HG02943 (cell line): ENCODE results near the gene CLEC4G.

Experiments used
- ATAC-seq: cut with Tn5 transposase; IDR thresholded peaks from one replicate; pipeline ENCODE4 v1.9.1; 2021; ENCODE audit warnings: mild to moderate bottlenecking, low read depth, moderate library complexity; ENCODE audit not compliant: unreplicated experiment

CLEC4G gene

DNA sequence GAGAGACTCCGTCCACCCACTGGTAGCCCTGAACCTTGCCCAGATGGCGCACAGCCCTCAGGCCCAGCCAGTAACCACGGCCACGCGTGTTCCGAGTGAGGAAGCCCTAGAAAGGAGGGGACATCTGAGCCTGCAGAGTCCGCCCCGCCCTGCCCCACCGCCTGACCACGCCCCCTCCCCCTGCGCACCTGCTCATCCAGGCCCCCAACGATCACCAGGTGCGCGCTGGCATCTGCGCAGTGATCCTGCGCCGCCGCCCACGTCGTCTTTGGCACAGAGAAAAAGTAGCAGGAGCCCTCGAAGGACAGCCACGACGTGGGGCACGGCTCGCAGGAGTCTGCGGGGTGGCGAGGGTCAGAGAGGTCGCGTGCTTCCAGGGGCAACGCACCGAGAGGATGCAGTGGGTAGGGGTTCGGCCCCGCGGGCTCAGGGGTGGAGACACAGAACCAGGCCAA lies 2.1 kb downstream of the CLEC4G start:
- no peak for ATAC-seq

DNA sequence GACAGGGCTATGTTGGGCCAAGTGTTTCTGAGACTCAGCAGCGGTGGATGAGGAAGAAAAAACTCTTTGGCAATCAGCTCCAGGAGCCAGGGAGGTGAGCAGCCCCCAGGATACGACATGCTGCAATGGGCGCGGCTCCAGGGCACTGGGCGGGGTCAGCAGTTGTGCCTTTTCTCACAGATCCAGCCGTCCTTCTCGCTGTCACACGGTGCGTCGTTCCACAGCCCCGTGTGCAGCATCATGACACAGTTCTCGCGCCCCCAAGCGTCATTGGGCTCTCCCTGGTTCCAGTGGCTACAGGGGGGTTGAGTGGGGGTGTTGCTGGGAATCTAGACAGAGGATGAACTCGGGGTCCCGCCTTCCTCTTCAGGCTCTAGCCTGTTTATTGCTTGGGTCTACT lies 2.7 kb downstream of the CLEC4G start:
- no peak for ATAC-seq

DNA sequence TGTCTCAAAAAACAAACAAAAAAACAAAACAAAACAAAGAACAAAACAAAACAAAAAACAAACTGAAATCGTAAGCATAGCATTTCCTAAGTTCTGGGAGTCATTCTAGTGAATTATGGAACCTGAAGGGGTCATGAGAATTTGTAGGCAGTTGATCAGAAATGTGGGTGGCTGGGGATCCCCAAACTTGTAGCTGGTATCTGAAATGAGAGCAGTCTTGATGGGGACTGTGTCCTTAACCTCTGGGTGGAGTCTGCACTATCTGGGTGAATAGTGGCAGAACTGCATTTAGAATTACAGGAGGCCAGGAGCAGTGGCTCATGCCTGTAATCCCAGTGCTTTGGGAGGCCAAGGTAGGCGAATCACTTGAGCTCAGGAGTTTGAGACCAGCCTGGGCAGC lies 6.1 kb downstream of the CLEC4G start:
- no peak for ATAC-seq

DNA sequence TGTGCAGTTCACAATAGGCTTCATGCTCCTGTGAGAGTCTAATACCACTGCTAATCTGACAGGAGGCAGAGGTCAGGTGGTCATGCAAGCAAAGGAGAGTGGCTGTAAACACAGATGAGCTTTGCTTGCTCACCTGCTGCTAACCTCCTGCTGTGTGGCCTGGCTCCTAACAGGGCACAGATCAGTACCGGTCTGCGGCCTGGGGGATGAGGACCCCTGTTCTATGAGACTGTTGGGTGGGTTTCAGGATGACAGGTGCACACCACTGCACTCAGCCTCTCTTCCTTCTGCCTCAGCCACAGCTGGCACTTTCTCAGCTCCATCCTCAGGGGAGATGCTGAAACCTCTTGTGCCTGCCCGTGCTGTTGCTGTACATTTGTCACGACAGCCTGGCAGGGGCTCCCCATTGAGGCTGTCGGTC lies 9.7 kb downstream of the CLEC4G start:
- no peak for ATAC-seq

DNA sequence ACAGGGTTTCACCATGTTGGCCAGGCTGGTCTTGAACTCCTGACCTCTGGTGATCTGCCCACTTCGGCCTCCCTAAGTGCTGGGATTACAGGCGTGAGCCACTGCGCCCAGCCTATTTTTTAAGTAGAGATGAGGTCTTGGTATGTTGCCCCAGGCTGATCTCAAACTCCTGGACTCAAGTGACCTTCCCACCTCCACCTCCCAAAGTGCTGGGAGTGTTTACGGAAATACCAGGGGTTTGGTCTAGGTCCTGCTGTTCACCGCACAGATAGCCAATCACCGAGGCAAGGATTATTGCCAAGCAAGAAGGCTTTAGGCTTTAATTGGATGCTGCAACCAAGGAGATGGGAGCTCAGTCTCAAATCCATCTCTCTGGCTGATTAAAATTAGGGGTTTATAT lies 11.6 kb downstream of the CLEC4G start:
- ATAC-seq = no peak

DNA sequence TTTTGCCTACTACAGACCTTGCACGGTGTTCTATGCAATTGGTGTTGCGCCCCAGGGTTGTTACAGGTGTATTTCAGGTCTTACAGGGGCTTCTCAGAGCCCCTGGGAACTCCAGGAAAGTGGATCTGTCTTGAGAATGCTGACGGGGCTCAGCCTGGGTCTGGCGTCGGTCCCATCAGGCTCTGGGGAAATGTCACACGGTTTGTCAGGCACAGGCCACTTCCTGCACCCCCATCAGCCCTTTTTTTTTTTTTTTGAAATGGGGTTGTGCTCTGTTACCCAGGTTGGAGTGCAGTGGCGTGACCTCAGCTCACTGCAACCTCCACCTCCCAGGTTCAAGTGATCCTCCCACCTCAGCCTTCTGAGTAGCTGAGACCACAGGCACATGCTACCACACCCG lies 13.2 kb downstream of the CLEC4G start:
- ATAC-seq = no peak

DNA sequence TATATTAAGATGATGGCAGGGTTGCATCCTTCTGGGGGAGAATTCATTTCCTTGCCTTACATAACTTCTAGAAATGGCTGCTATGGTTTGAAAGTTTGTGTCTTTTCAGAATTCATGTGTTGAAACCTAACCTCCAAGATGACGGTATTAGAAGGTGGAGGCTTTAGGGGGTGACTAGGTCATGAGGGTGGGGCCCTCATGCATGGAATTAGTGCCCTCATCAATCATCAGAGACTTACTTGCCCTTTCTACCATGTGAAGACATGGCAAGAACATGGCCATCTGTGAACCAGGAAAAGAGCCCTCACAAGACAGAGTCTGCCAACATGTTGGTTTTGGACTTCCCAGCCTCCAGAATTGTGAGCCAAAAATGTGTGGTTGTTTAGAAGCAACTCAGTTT lies 15.1 kb downstream of the CLEC4G start:
- ATAC-seq = no peak

DNA sequence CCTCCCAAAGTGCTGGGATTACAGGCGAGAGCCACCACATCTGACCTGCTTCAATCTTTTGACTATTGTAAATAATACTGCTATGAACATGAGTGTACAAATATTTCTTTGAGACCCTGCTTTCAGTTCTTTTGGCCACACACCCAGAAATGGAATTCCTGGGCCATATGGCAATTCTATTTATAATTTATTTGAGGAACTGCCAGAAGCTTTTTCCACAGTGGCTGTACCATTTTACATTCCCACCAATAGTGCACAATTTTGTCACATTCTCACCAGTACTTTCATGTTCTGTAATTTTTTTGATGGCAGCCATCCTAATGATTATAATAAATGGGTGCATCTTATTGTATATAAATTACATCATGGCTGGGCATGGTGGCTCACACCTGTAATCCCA lies 16.2 kb downstream of the CLEC4G start:
- ATAC-seq = no peak

DNA sequence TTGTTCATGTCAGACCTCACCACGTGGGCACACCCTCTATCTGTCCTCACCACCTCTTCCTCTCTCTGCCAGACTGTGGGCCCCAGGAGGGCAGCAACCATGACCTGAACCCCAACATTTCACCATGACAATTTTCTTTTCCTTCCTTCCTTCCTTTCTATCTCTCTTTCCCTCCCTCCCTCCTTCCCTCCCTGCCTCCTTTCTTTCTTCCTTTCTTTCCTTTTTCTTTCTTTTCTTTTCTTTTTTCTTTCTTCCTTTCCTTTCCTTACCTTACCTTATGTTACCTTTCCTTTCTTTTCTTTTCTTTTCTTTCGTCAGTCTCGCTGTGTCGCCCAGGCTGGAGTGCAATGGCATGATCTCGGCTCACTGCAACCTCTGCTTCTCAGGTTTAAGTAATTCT lies 21.3 kb downstream of the CLEC4G start:
- no peak for ATAC-seq

DNA sequence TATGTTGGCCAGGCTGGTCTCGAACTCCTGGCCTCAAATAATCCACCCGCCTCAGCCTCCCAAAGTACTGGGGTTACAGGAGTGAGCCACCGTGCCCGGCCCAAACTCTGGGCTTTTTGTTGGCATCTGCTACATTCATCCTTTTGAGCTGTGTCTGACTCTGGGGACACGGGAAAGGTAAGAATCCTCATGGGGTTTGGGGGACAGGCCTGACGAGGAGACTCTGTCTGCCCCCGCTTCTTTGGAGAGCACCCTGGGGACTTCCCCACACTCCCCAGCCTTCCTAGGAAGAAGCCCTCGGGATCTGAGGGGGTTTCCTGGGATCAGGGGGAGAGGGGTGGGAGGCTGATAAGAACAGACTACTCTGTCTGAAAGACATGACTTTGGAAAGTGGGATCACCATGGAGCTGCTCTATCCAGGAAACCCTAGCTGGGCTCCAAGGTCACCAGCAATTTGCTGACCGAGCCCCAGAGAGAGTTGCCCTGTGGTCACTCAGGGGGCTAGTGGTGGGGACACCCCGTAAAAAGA lies 21.9 kb downstream of the CLEC4G start:
- no peak for ATAC-seq

DNA sequence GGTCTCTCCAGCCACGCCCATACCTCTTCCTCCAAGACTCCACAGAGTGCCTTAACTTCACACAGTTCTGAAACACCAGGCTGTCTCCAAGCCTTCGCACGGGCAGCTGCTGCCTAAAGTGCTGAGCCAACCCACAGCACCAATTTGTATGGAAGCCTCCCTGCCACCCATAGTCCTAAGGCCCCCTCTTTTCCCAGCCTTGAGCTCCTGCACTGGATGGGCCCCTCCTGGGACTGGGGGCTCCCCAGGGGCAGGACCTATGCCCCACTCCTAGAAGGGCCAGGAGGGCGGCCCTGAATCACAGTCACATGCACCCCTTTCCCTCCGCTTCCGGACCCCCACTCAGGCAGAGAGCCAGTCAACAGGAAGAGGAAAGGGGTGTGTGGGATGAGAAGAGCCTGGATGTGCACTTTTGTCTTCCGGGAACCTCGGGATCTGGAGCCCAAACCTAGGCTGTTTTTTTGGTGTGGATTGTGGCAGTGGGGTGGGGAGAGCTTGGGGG lies 24.9 kb downstream of the CLEC4G start:
- no peak for ATAC-seq

DNA sequence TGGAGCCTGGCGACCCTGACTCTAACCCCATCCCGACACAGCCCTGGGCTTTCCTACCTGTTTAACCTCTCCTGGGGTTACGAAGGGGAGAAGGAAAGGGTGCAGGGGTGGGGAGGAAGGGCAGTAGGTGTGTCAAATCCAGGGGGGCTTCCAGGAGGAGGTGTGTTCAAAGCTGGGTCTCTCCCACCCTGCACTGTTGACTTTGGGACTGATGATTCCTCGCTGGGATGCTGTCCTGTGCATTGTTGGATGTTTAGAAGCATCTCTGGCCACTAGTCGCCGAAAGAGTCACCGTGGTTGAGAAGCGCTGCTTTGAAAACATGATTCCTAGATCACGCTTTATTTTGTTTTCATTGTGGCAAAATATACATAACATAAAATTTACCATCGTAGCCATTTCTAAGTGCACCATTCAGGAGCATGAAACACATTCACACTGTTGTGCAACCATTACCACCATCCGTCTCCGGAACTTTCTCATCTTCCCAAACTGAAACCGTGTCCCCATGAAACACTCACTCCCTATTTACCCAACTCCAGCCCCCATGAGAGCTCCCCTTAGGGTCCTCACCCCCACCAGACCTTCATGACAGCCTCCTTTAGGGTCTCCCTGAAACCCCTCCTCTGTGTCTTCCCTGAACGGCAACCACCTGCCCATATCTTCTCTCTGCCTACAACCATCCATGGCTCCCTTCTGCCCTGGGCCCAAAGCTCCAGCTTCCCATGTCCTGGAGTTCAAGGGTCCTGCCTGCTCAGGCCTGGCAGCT lies 25.5 kb downstream of the CLEC4G start:
- no peak for ATAC-seq

DNA sequence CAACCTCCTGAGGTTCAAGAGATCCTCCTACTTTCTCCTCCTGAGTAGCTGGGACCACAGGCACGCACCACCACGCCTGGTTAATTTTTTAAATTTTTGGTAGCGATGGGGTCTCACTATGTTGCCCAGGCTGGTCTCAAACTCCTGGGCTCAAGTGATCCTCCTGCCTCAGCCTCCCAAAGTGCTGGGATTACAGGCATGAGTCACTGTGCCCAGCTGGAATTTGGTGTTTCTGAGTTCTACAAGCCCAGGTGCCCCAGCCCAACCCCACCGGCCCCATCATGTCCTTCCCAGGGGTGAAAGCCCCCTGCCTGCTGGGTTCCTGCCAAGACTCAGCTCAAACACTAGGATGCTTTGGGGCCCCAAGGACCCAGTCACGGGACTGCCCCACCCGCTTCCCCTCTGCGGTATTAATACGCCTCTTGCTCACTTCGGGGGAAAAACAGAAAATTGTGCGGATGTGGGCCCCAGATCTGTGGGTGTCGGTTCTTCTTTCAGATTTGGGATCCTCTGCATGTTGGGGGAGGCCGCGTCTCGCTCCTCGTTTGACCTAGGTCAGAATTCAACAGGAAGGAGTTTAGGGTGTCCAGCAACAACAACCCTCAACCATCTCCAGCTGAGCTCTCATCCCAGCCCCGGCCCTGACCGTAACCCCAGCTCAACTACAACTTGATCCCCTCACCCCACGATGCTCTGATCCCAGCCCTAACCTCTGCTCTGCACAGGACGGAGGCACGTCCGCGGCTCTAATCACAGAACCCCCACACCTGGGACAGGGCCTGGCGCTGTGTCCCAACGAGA lies 26.3 kb downstream of the CLEC4G start:
- ATAC-seq = peak; percentile 60

DNA sequence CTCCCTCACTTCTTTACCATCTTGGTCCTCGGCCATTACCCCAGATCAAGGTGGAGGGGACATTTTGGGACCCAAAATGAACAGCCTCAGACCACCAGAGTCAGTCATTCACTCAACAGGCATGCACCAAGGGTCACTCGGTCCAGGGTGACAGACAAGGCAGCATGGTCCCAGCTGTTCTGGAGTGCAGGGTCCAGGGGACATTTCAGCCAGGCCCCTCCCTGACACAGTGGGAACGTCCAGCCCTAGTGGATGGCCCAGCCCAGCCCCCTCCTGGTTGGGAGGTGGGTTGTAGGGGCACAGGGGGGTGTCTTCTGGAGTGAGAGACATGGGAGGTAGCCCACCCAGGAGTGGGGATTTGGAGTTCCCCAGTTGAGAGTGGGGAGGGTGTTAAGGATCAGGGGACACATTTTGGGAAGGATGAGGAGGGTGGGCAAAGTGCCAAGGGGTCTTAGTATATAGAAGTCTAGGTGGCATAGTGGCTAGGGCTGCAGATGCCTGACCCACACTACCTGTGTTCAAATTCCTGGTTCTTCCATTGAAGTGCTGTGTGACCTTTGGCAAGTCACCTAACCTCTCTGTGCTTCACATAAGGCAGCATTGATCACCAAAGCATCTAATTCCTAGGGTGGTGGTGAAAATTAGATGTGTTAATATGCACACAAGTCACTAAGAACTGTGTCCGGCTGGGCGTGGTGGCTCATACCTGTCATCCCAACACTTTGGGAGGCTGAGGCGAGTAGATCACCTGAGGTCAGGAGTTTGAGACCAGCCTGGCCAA lies 27.4 kb downstream of the CLEC4G start:
- no peak for ATAC-seq

DNA sequence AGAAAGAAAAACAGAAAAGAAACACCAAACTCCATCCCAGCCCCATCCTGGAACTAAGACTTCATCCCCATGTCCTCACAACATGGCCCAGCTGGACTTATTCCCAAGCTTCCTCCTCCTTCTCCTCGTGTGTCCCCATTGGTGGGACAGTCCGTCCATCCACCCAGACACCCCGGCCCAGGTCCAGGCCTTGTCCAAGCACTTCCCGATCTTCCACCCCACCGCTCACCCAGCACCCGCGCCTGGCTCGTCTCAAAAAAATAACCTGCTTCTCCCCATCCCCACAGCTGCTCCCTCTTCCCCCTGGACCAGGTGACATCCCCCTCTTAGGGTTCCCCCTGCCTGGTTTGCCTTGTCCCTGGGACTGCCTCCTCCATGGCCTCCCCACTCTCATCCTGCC lies 28.6 kb downstream of the CLEC4G start:
- no peak for ATAC-seq

DNA sequence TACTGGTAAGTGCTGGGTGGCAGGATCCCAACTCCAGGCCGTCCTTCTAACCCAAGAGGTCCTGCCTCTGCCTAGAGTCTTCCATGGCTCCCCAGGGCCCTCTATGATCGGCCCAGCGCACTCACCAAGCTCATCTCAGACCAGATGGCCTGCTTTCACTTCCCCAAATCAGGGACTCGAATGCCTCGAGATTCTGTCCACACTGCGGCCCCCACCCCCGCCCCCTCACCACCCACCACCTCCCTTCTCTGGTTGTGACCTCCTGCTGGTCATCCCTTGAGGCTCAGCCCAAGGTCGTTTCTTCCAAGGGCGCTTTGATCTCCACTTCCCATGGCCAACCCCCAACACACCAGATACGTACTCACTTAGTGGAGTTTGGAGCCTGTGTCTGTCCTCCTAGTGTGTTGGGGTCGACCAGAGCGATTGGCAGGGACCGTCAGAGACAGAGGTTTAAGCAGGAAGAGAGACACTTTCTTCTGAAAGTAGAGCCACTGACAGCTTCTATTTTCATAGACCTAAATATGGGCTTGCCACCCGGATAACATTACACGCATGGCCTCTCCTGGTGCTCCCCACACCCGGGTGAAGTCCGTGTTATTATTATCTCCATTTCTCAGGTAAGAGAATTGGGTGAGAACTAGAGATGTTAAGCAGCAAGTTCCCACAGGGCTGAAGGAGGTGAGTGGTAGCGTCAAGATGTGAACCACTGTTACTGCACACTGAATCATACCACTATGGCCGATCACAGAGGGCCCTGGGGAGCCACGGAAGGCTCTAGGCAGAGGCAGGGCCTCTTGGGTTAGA lies 30.1 kb downstream of the CLEC4G start, which contains the start of gene FCER2:
Gene FCER2, minus strand, starts transcription at position 478 of the 804 bp plus-strand sequence. CDS start 2,371 bp downstream, outside the sequence.
- no peak for ATAC-seq

DNA sequence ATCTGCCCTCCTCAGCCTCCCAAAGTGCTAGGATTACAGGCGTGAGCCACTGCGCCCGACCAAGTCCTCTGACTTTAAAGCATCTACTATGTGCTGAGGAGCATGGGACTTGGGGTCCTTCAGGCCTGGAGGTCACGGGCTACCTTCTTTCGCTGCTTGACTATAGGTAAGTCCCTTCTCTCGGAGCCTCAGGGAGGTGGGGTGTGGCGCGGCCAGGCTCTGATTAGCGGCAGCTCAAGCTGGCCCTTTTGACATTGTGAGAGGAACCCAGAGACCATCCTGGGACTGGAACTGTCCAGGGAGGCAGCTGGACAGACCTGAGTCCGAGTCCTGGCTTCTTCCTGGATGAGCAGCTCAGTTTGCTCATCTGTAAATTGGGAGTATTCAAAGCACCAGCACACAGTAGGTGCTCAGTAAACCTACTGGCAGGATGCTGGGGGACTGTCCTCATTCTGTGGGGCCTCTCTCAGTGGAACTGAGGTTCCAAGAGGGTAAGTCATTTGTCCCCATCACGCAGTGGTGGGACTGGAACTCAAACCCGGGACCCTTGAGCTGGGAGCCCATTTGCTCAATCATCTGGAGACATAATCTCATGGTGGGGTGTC lies 30.8 kb downstream of the CLEC4G start:
- ATAC-seq = no peak

DNA sequence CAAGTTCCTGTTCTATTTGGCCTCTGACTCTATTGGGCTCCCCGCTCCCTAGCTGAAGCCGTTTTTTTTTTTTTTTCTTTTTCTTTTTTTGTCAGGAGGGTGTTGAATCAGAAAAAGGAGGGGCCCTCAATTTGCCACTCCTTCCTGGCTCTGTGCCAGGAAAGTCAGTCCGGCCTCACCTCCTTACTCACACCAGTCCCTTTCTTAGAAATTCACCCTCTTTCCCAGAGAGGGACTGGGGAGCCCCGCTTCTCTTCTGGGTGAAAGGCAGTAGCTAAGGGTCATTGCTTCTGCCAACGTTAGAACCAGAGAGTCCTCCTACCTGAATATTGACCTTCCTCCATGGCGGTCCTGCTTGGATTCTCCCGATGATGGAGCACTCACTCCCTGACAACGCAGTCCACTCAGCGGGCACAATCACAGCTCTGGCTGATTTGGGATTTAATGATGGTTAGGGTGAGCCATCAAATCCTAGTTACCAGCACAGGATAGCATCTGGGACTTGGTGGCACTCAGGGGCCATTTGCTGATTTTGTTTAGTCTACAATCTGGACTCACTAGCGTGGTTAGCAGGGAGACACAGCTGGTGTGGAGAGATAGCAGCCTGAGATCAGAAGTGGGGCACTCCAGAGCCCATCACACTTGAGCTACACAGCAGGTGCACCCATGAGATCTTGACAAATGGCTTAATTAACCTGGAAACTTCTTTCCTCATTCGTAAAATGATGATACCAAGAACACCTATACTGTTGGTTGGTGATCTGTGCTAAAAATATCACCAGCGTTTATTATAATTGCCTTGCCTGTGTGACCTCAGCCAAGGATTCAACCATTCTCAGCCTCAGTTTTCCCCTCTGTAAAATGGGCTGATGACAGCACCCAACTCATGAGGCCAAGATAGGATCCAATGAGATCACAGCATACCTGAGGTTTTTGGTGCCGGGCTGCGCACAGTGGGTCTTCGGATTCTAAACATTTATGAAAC lies 32.2 kb downstream of the CLEC4G start:
- ATAC-seq = no peak
